Cardiac fibroblast (primary cell): ENCODE data around the gene FKRP.

ENCODE experiments used
- DNase-seq, 2 donors: peaks; one replicate each; pipeline versions ENCODE4 v3.0.0 to v3.0.0-alpha.2; 2010; ENCODE audit warnings: low read depth in 2 of 2
- H3K4me3 ChIP-seq, 2 donors: replicated peaks in 1 of 2; 1 replicate in 1 of 2; 2 replicates in 1 of 2; pipeline ENCODE4 v1.5.1; 2011; ENCODE audit warnings: low read depth in 2 of 2, low read length in 2 of 2, mild to moderate bottlenecking in 2 of 2, moderate library complexity in 1 of 2
- TF ChIP-seq, protein P1 (sequence below): IDR thresholded peaks from one replicate; pipeline ENCODE4 v1.5.1; 2011; ENCODE audit warnings: low read depth, mild to moderate bottlenecking, low read length, inconsistent platforms

Gene FKRP

DNA sequence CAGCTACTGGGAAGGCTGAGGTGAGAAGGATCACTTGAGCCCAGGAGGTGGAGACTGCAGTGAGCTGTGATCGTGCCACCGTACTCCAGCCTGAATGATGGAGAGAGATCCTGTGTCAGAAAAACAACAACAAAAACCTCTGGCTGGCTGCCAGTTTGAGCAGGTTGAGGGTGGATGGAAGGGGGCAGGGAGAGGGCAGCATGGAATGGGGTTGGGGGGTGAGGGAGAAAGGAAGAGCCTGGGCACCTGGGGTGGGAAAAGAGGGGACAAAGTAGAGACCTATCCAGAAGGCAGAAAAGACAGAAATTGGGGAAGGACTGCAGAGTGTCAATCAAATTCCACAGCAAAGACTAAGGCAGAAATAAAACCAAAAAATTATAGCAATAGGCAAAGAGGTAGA lies 37.8 kb downstream of the FKRP start:
- TF ChIP-seq, protein P1, sequence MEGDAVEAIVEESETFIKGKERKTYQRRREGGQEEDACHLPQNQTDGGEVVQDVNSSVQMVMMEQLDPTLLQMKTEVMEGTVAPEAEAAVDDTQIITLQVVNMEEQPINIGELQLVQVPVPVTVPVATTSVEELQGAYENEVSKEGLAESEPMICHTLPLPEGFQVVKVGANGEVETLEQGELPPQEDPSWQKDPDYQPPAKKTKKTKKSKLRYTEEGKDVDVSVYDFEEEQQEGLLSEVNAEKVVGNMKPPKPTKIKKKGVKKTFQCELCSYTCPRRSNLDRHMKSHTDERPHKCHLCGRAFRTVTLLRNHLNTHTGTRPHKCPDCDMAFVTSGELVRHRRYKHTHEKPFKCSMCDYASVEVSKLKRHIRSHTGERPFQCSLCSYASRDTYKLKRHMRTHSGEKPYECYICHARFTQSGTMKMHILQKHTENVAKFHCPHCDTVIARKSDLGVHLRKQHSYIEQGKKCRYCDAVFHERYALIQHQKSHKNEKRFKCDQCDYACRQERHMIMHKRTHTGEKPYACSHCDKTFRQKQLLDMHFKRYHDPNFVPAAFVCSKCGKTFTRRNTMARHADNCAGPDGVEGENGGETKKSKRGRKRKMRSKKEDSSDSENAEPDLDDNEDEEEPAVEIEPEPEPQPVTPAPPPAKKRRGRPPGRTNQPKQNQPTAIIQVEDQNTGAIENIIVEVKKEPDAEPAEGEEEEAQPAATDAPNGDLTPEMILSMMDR = no peak
- H3K4me3 ChIP-seq = peak overlapping the region in 1 of 2 donors; percentile 70
- DNase-seq = no peak

- H3K4me3 ChIP-seq = peak overlapping the region; percentile 32 to 70
- TF ChIP-seq, protein P1 = peak; percentile 40
- DNase-seq = peak; percentile 91 to 94
Measured at GRCh38 chr19:46784262-46785053, 38.6 kb downstream of the FKRP start.

DNA sequence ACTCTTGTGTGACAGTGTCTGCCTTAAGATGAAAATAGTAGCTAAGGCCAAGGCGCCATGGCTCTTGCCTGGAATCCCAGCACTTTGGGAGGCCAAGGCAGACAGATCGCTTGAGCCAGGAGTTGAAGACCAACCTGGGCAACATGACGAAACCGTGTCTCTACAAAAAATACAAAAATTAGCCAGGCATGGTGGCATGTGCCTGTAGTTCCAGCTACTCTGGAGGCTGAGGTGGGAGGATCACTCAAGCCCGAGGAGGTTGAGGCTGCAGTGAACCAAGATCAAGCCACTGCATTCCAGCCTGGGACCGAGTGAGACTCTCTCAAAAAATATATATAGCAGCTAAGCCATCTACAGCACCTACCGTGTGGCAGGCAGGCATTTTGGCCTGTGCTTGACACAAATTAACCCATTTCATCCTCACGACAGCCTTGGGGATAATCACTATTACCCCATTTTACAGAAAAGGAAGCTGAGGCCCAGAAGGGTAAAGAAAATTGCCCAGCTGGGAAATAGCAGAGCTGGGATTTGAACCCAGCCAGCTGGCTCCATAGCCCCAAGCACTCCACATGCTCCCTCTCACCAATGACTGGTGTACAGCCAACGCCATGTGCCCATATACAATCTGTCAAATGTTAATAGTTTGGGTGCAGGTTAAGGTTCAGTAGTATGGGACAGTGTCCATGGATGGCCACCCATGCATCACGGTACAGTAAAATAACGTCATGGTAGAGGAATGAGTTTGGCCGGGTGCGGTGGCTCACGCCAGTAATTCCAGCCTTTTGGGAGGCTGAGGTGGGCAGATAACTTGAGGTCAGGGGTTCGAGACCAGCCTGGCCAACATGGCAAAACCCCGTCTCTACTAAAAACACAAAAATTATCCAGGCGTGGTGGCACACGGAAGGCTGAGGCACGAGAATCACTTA lies 39.5 kb downstream of the FKRP start:
- H3K4me3 ChIP-seq = peak overlapping the region; percentile 70 to 78
- peak; percentile 24 to 26 for DNase-seq
- TF ChIP-seq, protein P1 = no peak

GRCh38 chr19:46785980-46786235 lies 40.1 kb downstream of the FKRP start:
- no peak for DNase-seq
- TF ChIP-seq, protein P1 = no peak
- peak overlapping the region; percentile 70 to 78 for H3K4me3 ChIP-seq

DNA sequence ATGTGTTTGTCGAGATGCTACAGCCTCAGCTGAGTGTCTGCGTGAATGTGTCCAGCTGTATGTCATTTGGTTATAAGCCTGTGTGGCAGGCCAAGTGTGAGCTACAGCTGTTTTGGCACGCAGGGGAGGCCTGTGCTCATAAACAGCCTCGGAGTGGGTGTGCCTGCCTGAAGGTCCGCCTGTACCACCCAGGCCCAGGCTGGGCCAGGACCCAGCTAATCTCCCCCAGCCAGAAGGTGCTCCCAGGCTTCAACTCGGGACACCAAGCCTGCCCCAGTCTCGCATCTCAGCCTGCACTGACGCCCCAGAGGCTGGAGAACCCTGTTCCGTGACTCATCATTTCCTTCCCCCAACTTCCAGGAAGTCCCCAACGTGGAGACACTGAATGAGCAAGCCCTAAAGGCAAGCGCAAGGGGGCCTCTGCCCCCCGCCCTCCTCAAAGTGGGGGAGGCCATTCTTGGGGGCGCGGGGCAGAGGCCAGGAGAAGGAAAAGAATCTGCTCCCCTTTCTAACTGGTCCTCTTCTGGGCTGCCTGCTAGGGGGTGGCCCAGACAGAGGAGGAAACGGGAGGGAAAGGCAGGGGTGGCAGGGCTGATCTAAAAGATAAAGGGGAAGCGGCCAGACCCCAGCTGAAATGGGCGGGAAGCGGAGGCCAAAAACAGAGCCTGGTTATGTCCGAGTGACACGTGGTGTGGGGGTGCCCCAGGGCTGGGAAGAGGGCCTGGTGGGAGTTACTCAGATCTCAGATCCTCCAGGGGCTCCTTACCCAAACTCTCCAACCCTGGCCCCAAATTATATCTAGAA lies 40.6 kb downstream of the FKRP start:
- peak; percentile 81 to 88 for DNase-seq
- H3K4me3 ChIP-seq = peak overlapping the region; percentile 70 to 78
- TF ChIP-seq, protein P1 = no peak

- H3K4me3 ChIP-seq = peak overlapping the region; percentile 70 to 78
- DNase-seq = no peak
- TF ChIP-seq, protein P1 = no peak
Measured at GRCh38 chr19:46787040-46787330, 41.1 kb downstream of the FKRP start.
